Activated naive CD4-positive, alpha-beta T cell treated with anti-CD3 and anti-CD28 coated beads, Interleukin-2, amount 50 U/mL, for 24 hours (primary cell): Measurements from ENCODE around the gene ANP32E.

Source experiments
- H3K27ac Mint-ChIP-seq: one replicate; pipeline ENCODE4 v1.8.0; 2021; ENCODE audit warnings: mild to moderate bottlenecking, mixed read lengths
- H3K27me3 Mint-ChIP-seq: one replicate; pipeline ENCODE4 v1.8.0; 2021; ENCODE audit warnings: mixed read lengths
- H3K36me3 Mint-ChIP-seq: one replicate; pipeline ENCODE4 v1.8.0; 2021; ENCODE audit warnings: mixed read lengths
- H3K4me1 Mint-ChIP-seq: one replicate; pipeline ENCODE4 v1.8.0; 2021; ENCODE audit warnings: mixed read lengths
- H3K4me3 Mint-ChIP-seq: one replicate; pipeline ENCODE4 v1.8.0; 2021; ENCODE audit warnings: mild to moderate bottlenecking, mixed read lengths
- H3K9me3 Mint-ChIP-seq: one replicate; pipeline ENCODE4 v1.8.0; 2021; ENCODE audit warnings: mixed read lengths

ANP32E gene

GRCh38 chr1:150168960-150169601 lies 66.8 kb downstream of the ANP32E start:
- Mint-ChIP-seq H3K36me3 (no peaks in the 10 kb centered on the region), H3K4me3 (no peak overlapping the region), H3K27me3 (no peaks in the 10 kb centered on the region), H3K4me1 (no peaks in the 10 kb centered on the region), H3K9me3 (no peaks in the 10 kb centered on the region), H3K27ac (no peak overlapping the region)
